ENCODE data around the gene KANK2.

GRCh38 chr19:11243798-11244169, 46.4 kb upstream of the KANK2 start:
- TF ChIP-seq CTCF (IDR thresholded peaks at IDR 0.05) (no peak), POLR2A (IDR thresholded peaks at IDR 0.05) (no peak)

All from lower leg skin (tissue), 3 donors.